H9 (cell line): Measurements from ENCODE around the gene IFT122. TPM values are rescaled to one million over a fixed set of nuclear protein-coding genes. Genes with fewer than 3 reads are reported as not detected.

Experiments
- DNase-seq: peaks from one replicate; pipeline ENCODE4 v3.0.0-alpha.2; 2017
- H2AFZ ChIP-seq: one replicate; pipeline ENCODE4 v1.6.1; 2013; ENCODE audit warnings: mild to moderate bottlenecking, low read length, control low read depth, moderate library complexity
- H2AK5ac ChIP-seq: 2 replicates; pipeline ENCODE4 v1.6.1; 2013; ENCODE audit warnings: low read length, control low read depth, mixed read lengths; ENCODE audit not compliant: insufficient read length
- H2BK120ac ChIP-seq: one replicate; pipeline ENCODE4 v1.6.1; 2013; ENCODE audit warnings: low read depth, mild to moderate bottlenecking, low read length, control low read depth, inconsistent platforms; ENCODE audit not compliant: poor library complexity, severe bottlenecking
- H2BK12ac ChIP-seq: 2 replicates; pipeline ENCODE4 v1.6.1; 2013; ENCODE audit warnings: low read length, control low read depth, mixed read lengths, low read depth; ENCODE audit not compliant: insufficient read length
- H2BK15ac ChIP-seq: 2 replicates; pipeline ENCODE4 v1.6.1; 2013; ENCODE audit warnings: low read depth, low read length, control low read depth
- H2BK20ac ChIP-seq: one replicate; pipeline ENCODE4 v1.6.1; 2013; ENCODE audit warnings: low read depth, mild to moderate bottlenecking, low read length, control low read depth, inconsistent platforms; ENCODE audit not compliant: poor library complexity, severe bottlenecking
- H2BK5ac ChIP-seq: 2 replicates; pipeline ENCODE4 v1.6.1; 2013; ENCODE audit warnings: low read length, control low read depth, mixed read lengths; ENCODE audit not compliant: insufficient read length
- H3K14ac ChIP-seq: 2 replicates; pipeline ENCODE4 v1.6.1; 2013; ENCODE audit warnings: low read length, control low read depth; ENCODE audit not compliant: insufficient read depth
- H3K18ac ChIP-seq: 2 replicates; pipeline ENCODE4 v1.6.1; 2013; ENCODE audit warnings: low read depth, mild to moderate bottlenecking, mixed read lengths, low read length, control low read depth; ENCODE audit not compliant: insufficient read length
- H3K23ac ChIP-seq: 2 replicates; pipeline ENCODE4 v1.6.1; 2013; ENCODE audit warnings: low read length, control low read depth, mixed read lengths, low read depth; ENCODE audit not compliant: insufficient read length
- H3K23me2 ChIP-seq: 2 replicates; pipeline ENCODE4 v1.6.1; 2013; ENCODE audit warnings: low read depth, mild to moderate bottlenecking, mixed read lengths, low read length, control low read depth; ENCODE audit not compliant: insufficient read length, poor library complexity, severe bottlenecking
- H3K27ac ChIP-seq: 2 replicates; pipeline ENCODE4 v1.5.1; 2013; ENCODE audit warnings: low read length, control low read depth, mixed read lengths, low read depth; ENCODE audit not compliant: insufficient read length
- H3K27me3 ChIP-seq: 2 replicates; pipeline ENCODE4 v1.6.1; 2013; ENCODE audit warnings: low read length, control low read depth, inconsistent platforms; ENCODE audit not compliant: insufficient read depth
- H3K4ac ChIP-seq: 2 replicates; pipeline ENCODE4 v1.6.1; 2013; ENCODE audit warnings: low read depth, mild to moderate bottlenecking, control low read depth, inconsistent platforms, low read length, moderate library complexity
- H3K4me1 ChIP-seq: 2 replicates; pipeline ENCODE4 v1.6.1; 2013; ENCODE audit warnings: low read length, control low read depth, inconsistent platforms; ENCODE audit not compliant: insufficient read depth
- H3K4me2 ChIP-seq: 2 replicates; pipeline ENCODE4 v1.6.1; 2013; ENCODE audit warnings: low read length, control low read depth, mixed read lengths; ENCODE audit not compliant: insufficient read length, insufficient read depth
- H3K56ac ChIP-seq: 2 replicates; pipeline ENCODE4 v1.6.1; 2013; ENCODE audit warnings: low read depth, mild to moderate bottlenecking, mixed read lengths, low read length, control low read depth; ENCODE audit not compliant: insufficient read length
- H3K79me1 ChIP-seq: 2 replicates; pipeline ENCODE4 v1.6.1; 2013; ENCODE audit warnings: low read depth, mild to moderate bottlenecking, moderate library complexity, low read length, control low read depth, inconsistent platforms; ENCODE audit not compliant: insufficient read depth, poor library complexity, severe bottlenecking
- H3K79me2 ChIP-seq: 2 replicates; pipeline ENCODE4 v1.6.1; 2013; ENCODE audit warnings: low read length, control low read depth, inconsistent platforms; ENCODE audit not compliant: insufficient read depth
- H3K9ac ChIP-seq: 2 replicates; pipeline ENCODE4 v1.6.1; 2013; ENCODE audit warnings: low read length, control low read depth, mixed read lengths; ENCODE audit not compliant: insufficient read length; ENCODE audit errors: extremely low read depth
- H3K9me3 ChIP-seq: one replicate; pipeline ENCODE4 v1.6.1; 2013; ENCODE audit warnings: low read depth, low read length, inconsistent platforms; ENCODE audit not compliant: control insufficient read depth
- H3T11ph ChIP-seq: one replicate; pipeline ENCODE4 v1.6.1; 2013; ENCODE audit warnings: mild to moderate bottlenecking, low read length, control low read depth, inconsistent platforms
- H4K20me1 ChIP-seq: one replicate; pipeline ENCODE4 v1.6.1; 2013; ENCODE audit not compliant: control insufficient read depth, insufficient read length, insufficient read depth
- H4K5ac ChIP-seq: 2 replicates; pipeline ENCODE4 v1.6.1; 2013; ENCODE audit warnings: low read depth, mild to moderate bottlenecking, mixed read lengths, low read length, control low read depth; ENCODE audit not compliant: insufficient read length
- H4K8ac ChIP-seq: replicated peaks from 2 replicates; pipeline ENCODE4 v1.6.1; 2013; ENCODE audit warnings: low read length, control low read depth, mixed read lengths, low read depth; ENCODE audit not compliant: insufficient read length
- H4K91ac ChIP-seq: 2 replicates; pipeline ENCODE4 v1.6.1; 2013; ENCODE audit warnings: low read depth, mild to moderate bottlenecking, moderate library complexity, mixed read lengths, low read length, control low read depth; ENCODE audit not compliant: insufficient read length
- H3K27ac Mint-ChIP-seq, 3 experiments: 2 replicates in 2 of 3; 3 replicates in 1 of 3; pipeline ENCODE4 v1.8.0; 2020 to 2021; ENCODE audit warnings: mixed read lengths in 3 of 3, mild to moderate bottlenecking in 1 of 3, moderate library complexity in 1 of 3
- H3K27me3 Mint-ChIP-seq: 2 replicates; pipeline ENCODE4 v1.8.0; 2021; ENCODE audit warnings: low read depth, mild to moderate bottlenecking, moderate library complexity, mixed read lengths
- H3K36me3 Mint-ChIP-seq, 3 experiments: 2 replicates in 2 of 3; 3 replicates in 1 of 3; pipeline ENCODE4 v1.8.0; 2020 to 2021; ENCODE audit warnings: low read depth in 3 of 3, mixed read lengths in 3 of 3; ENCODE audit not compliant: insufficient read depth in 1 of 3
- H3K4me1 Mint-ChIP-seq, 2 experiments: 2 replicates each; pipeline ENCODE4 v1.8.0; 2020; ENCODE audit warnings: mixed read lengths in 2 of 2
- H3K4me3 Mint-ChIP-seq, 2 experiments: 2 replicates in 1 of 2; 3 replicates in 1 of 2; pipeline ENCODE4 v1.8.0; 2020 to 2021; ENCODE audit warnings: mild to moderate bottlenecking in 2 of 2, mixed read lengths in 2 of 2, moderate library complexity in 1 of 2
- H3K9me3 Mint-ChIP-seq, 2 experiments: 2 replicates in 1 of 2; 3 replicates in 1 of 2; pipeline ENCODE4 v1.8.0; 2020; ENCODE audit warnings: mild to moderate bottlenecking in 2 of 2, mixed read lengths in 2 of 2, moderate library complexity in 1 of 2
- CTCF ChIP-seq: fragments of 200-600 bp; sonication (generic); conservative IDR thresholded peaks from 3 replicates; pipeline ENCODE4 v1.8.0; 2021; ENCODE audit warnings: antibody characterized with exemption, mild to moderate bottlenecking
- WGBS: extraction: QIAGEN DNeasy Blood & Tissue Kit; methylation state at CpG from one replicate; pipeline ENCODE4 v1.1.7; 2013; ENCODE audit warnings: missing lambda C conversion rate, low lambda C conversion rate, mixed read lengths; ENCODE audit not compliant: insufficient read length; ENCODE audit errors: extremely low coverage; 5-methylcytosine and 5-hydroxymethylcytosine counted together
- total RNA-seq: library from RNA; stranded (reverse); gene quantifications from 2 replicates; pipeline ENCODE4 v1.2.1, GENCODE V29; 2021

IFT122 gene
- total RNA-seq, 1 experiment from 2014 or later: 19.3 TPM

GRCh38 chr3:129404130-129404529 lies 35.9 kb upstream of the IFT122 start:
- no peak overlapping the region for H4K5ac ChIP-seq
- no CpG with 5 or more reads among the region's 8 CpGs for WGBS

More at GRCh38 chr3:129404130-129404529, 35.9 kb upstream of the IFT122 start:
- Histone ChIP-seq H2BK12ac (no peak overlapping the region), H2BK20ac (no peak overlapping the region), H3K9me3 (no peaks in the 10 kb centered on the region), H3K9ac (no peak overlapping the region), H3K23ac (no peak overlapping the region), H4K8ac (no peak overlapping the region), H3K27me3 (no peaks in the 10 kb centered on the region), H3K23me2 (no peaks in the 10 kb centered on the region), H4K91ac (no peak overlapping the region), H3K14ac (no peak overlapping the region; the same call in 1 of the 2 replicates), H2AK5ac (no peak overlapping the region), H4K20me1 (no peaks in the 10 kb centered on the region), H3K4me2 (no peak overlapping the region), H2BK5ac (no peak overlapping the region), H3T11ph (no peak overlapping the region), H2BK120ac (no peak overlapping the region), H3K79me2 (no peaks in the 10 kb centered on the region), H3K18ac (no peak overlapping the region), H3K56ac (no peak overlapping the region), H3K79me1 (no peaks in the 10 kb centered on the region), H2AFZ (no peak overlapping the region), H3K27ac (no peak overlapping the region), H3K4ac (no peak overlapping the region), H3K4me1 (no peaks in the 10 kb centered on the region), H2BK15ac (no peak overlapping the region)
- peaks cover 2% of the 10 kb centered on the region for H3K27me3 Mint-ChIP-seq
- no peak for DNase-seq
- no peak overlapping the region for H3K27ac Mint-ChIP-seq
- H3K9me3 Mint-ChIP-seq: no peaks in the 10 kb centered on the region
- H3K36me3 Mint-ChIP-seq: no peaks in the 10 kb centered on the region
- H3K4me3 Mint-ChIP-seq: no peak overlapping the region
- peaks cover 2 to 4% of the 10 kb centered on the region in 2 experiments; a peak in 2 of 4 replicates for H3K4me1 Mint-ChIP-seq
- no peak for TF ChIP-seq CTCF
